GM21825 (cell line): ENCODE data around the gene MYBBP1A.

ENCODE experiments used
- ATAC-seq: cut with Tn5 transposase; IDR thresholded peaks from one replicate; pipeline ENCODE4 v1.9.1; 2021; ENCODE audit warnings: mild to moderate bottlenecking, moderate library complexity; ENCODE audit not compliant: unreplicated experiment

MYBBP1A gene

GRCh38 chr17:4505187-4505586 is 50.0 kb downstream of the MYBBP1A start:
- ATAC-seq = no peak

DNA sequence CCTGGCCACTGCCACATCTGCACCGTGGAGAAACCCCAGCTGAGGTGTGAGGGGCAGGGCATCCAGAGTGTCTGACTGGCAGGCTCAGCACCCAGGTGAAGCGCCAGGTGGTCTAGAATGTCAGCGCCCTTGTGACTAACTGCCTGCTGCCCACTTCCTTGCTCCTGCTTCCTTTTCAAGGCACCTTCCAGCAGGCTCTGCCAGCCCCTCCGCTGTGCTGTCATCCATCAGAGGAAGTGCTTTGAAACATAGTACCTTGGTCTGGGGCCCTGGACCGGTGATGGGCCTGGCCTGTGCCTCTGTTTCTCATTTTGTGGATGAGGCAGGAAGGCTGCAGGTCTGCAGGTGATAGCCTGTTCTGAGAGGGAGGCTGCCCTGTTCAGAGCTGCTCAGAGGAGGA is 51.0 kb downstream of the MYBBP1A start:
- no peak for ATAC-seq

GRCh38 chr17:4503283-4504025 is 51.7 kb downstream of the MYBBP1A start:
- ATAC-seq = no peak

GRCh38 chr17:4502466-4503154 is 52.6 kb downstream of the MYBBP1A start:
- no peak for ATAC-seq

DNA sequence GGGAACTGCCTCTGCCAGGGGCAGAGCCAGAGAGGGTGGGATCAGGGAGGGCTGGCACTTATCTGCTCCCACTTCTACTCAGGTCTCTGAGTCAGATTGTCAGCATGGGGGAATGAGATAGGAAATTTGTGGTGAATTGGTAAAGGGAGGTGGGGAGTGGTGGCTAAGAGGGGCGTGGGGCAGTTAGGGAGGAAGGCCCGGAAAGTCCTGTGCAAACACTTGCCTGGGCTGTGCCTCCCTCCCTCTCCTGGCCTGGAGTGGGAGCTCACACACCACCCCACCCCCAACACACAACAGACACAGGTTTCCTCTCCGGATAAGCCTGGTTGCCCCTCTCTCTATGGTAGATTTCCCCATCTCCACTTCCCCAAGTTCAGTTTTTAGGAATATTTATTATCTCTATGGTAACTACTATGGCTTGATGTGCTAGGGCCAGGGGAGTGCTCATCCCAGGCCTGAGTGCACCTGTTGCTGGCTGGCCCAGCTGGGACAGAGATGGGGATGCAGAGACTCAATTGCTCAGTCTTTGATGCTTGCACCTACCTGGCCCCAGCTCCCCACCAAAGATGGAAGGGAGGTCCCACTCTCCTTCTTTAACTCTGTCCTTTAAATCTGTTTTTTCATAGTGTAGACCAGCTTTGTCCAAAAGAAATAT is 53.8 kb downstream of the MYBBP1A start:
- ATAC-seq = no peak

DNA sequence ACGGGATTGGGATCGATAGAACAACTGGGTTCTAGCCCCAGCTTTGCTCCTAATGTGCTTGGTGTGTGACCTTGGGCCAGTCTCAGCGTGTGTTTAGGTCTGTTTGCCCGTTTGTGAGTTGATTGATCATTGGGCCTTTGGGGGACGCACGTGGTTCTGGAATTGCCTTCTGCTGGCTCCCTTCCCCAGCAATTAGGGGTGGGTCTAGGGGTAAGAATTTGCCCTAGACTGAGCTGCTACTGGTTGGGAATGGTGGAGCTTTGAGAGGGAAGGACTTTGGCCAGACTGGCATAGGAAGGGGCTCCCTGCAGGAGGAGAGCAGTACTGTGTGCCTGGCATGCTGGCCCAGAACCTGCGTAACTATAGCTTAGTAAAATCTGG is 55.0 kb downstream of the MYBBP1A start:
- no peak for ATAC-seq

GRCh38 chr17:4499431-4500190 is 55.6 kb downstream of the MYBBP1A start:
- no peak for ATAC-seq

GRCh38 chr17:4498461-4499397 is 56.5 kb downstream of the MYBBP1A start, which contains the start of gene SPNS2:
Gene SPNS2 (plus strand): TSS chr17:4498881. CDS start chr17:4499048, 167 bp downstream.
- peak; percentile 59 for ATAC-seq

GRCh38 chr17:4497101-4497824 is 57.9 kb downstream of the MYBBP1A start:
- ATAC-seq = no peak

- no peak for ATAC-seq
Measured at GRCh38 chr17:4492721-4493561, 62.2 kb downstream of the MYBBP1A start.

DNA sequence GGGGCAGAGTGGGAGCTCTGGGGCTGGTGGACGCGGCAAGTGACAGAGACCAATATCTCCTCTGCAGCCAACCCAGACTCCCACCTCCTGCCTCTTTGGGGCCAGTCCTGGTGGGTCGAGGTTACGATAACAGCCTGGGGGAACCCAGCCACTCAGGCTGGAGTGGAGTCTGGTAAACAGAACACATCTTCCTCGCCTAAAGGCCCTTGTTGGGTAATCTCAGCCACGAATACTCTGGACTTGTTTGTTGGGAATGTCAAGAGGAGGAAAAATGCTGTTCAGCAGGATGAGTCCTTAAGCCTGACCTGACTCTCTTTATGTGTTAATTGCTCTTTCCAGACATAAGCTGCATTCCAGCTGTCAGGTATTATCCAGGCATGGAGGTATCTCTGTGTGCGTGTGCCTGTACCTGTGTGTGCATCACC is 64.5 kb downstream of the MYBBP1A start:
- no peak for ATAC-seq

GRCh38 chr17:4490109-4490591 is 65.0 kb downstream of the MYBBP1A start:
- no peak for ATAC-seq

DNA sequence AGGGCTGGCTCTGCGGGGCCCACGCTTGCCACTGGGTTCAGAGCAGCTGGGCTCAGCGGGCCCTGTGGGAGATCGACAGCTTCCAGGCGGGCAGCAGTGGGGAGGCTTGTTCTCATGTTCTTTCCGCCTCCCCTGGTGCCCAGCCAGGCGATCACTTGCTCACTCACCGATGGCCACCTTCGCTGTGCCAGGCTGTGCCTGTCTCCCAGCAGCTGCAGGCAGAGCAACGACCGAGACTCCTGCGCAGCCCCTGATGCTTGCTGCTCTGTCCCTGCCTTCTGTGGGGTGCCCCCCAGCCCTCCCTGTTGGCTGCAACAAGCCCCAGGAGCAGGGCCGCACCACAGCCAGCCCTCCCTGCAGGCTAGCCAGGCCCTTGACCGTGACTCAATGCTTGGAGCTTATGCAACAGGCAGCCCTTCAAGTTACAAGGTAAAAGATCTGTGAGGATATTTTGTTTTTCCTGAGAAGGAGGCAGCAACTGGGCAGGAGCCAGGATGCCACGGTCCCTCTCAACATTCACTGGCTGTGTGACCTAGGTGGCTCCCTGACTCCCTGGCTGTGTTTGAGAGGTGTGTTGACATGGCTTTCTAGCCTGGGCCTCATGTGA is 66.1 kb downstream of the MYBBP1A start:
- ATAC-seq = no peak
